Measurements from ENCODE around the gene RPL4.

The RPL4 gene

DNA sequence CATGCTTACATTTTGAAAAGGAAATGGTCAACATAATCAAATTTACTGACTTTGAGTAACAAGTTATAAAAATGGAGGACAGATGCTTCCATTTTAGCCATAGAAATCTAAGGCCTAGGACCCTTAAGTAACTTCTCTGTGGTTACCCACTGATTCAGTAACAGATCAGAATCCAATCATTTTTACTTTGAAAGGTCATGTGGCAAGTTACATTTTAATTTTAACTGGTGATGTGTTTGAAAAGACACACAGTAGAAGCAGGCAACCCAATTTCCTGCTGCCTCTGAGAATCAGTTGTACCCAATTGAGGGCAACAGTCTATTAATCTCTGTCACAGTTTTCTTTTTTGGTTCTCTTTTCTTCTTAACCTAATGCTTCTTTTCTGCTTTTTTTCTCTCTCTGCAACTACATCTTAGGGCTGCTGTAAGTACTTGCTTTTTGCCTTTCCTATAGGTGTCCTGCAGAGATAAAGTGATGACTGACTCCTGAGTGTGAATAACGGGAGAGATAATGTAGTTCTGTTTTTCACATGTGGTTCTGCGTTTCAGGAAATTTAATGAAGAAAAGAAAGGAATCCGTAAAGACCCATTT, 3.7 kb upstream of the RPL4 start:
- Histone ChIP-seq H2AFZ (ENCODE audit: insufficient read depth, low read length, poor library complexity) (no peak overlapping the region), H3K27ac (ENCODE audit: low read depth, low read length) (no peak overlapping the region), H3K36me3 (ENCODE audit: control insufficient read depth in 1 of 2, insufficient read depth in 2 of 2, low read length in 2 of 2) (peaks cover 3 to 4% of the 10 kb centered on the region in 2 experiments), H3K79me2 (ENCODE audit: control insufficient read depth, insufficient read depth, low read length, poor library complexity) (peaks cover 15% of the 10 kb centered on the region), H2BK5ac (ENCODE audit: low read depth, low read length, poor library complexity) (no peak overlapping the region), H4K8ac (ENCODE audit: low read depth, low read length) (no peak overlapping the region), H3K23ac (ENCODE audit: low read length) (no peak overlapping the region), H2BK12ac (ENCODE audit: low read length) (no peak overlapping the region), H3K9ac (ENCODE audit: low read length) (no peak overlapping the region), H3K9me3 (ENCODE audit: insufficient read depth, low read depth, low read length) (no peaks in the 10 kb centered on the region), H2AK5ac (ENCODE audit: low read length) (no peak overlapping the region), H4K91ac (ENCODE audit: low read depth, low read length) (no peak overlapping the region), H3K4ac (ENCODE audit: low read depth, low read length) (no peak overlapping the region), H2BK120ac (ENCODE audit: insufficient read depth, low read length, poor library complexity) (no peak overlapping the region), H3K4me1 (ENCODE audit: control insufficient read depth in 1 of 2, insufficient read depth in 2 of 2, low read length in 2 of 2) (peaks cover 0 to 3% of the 10 kb centered on the region in 2 experiments), H3K4me2 (ENCODE audit: low read length) (no peak overlapping the region), H3K14ac (ENCODE audit: low read length) (no peak overlapping the region), H3K79me1 (ENCODE audit: low read length) (peaks cover 9% of the 10 kb centered on the region), H3K18ac (ENCODE audit: low read length) (no peak overlapping the region), H3K27me3 (ENCODE audit: insufficient read depth, low read length) (no peaks in the 10 kb centered on the region), H4K12ac (ENCODE audit: low read depth, low read length) (no peak overlapping the region), H3K4me3 (ENCODE audit: low read depth, low read length) (no peak overlapping the region)
- no peak for DNase-seq
- no CpG with 5 or more reads among the region's 3 CpGs for WGBS (ENCODE audit: extremely low coverage, insufficient coverage, insufficient read length)

DNA sequence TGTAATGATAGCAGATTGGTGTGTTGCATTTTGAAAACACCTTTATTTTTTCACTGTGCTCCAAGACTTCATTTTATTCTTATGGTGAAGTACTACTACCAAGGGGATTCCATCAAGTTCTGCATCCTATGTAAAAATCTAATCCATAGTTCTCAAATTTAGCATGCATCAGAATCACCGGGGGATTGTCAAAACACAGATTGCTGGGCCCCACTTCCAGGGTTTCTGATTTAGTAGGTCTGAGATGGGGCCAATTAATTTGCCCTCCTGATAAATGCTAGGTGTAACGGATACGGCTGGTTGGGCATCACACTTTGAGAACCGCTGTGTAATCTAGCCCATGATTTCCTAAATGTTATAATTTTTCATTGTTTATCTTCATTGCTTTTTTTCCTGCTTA, 1.2 kb upstream of the RPL4 start:
- Histone ChIP-seq H3K9ac (ENCODE audit: low read length) (no peak overlapping the region), H3K79me1 (ENCODE audit: low read length) (peaks cover 9% of the 10 kb centered on the region), H3K9me3 (ENCODE audit: insufficient read depth, low read depth, low read length) (no peaks in the 10 kb centered on the region), H2BK120ac (ENCODE audit: insufficient read depth, low read length, poor library complexity) (no peak overlapping the region), H3K4me2 (ENCODE audit: low read length) (peak overlapping the region; percentile 92), H3K14ac (ENCODE audit: low read length) (no peak overlapping the region), H3K4me3 (ENCODE audit: low read depth, low read length) (no peak overlapping the region), H2BK5ac (ENCODE audit: low read depth, low read length, poor library complexity) (no peak overlapping the region), H4K91ac (ENCODE audit: low read depth, low read length) (no peak overlapping the region), H3K27ac (ENCODE audit: low read depth, low read length) (no peak overlapping the region), H3K36me3 (ENCODE audit: control insufficient read depth in 1 of 2, insufficient read depth in 2 of 2, low read length in 2 of 2) (peaks cover 8 to 15% of the 10 kb centered on the region in 2 experiments), H3K23ac (ENCODE audit: low read length) (no peak overlapping the region), H3K4ac (ENCODE audit: low read depth, low read length) (peak overlapping the region; percentile 24), H4K8ac (ENCODE audit: low read depth, low read length) (no peak overlapping the region), H3K4me1 (ENCODE audit: control insufficient read depth in 1 of 2, insufficient read depth in 2 of 2, low read length in 2 of 2) (peaks cover 0 to 3% of the 10 kb centered on the region in 2 experiments), H3K27me3 (ENCODE audit: insufficient read depth, low read length) (no peaks in the 10 kb centered on the region), H2AFZ (ENCODE audit: insufficient read depth, low read length, poor library complexity) (no peak overlapping the region), H2BK12ac (ENCODE audit: low read length) (no peak overlapping the region), H3K79me2 (ENCODE audit: control insufficient read depth, insufficient read depth, low read length, poor library complexity) (peaks cover 15% of the 10 kb centered on the region), H2AK5ac (ENCODE audit: low read length) (no peak overlapping the region), H4K12ac (ENCODE audit: low read depth, low read length) (no peak overlapping the region), H3K18ac (ENCODE audit: low read length) (no peak overlapping the region)
- WGBS (ENCODE audit: extremely low coverage, insufficient coverage, insufficient read length), result no CpG with 5 or more reads among the region's 4 CpGs
- no peak for DNase-seq

DNA sequence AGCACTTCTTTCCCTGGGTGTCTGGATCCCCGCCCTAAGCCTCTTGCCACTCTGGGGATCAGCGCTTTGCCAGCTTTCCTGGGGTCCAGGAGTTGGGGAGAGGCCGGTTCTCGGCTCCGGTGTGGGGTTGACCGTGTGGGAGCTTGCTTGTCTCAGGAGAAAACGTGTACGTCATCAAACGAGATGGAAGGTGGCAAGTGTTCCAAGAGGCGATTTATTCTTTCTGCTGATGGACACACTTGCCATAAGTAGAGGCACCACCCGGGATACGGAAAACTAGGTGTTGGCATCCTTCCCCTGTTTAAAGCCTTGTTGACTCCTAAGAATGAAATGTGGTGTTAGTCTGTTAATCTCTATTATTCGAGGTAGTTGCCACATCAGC, 766 bp upstream of the RPL4 start:
- Histone ChIP-seq H3K9me3 (ENCODE audit: insufficient read depth, low read depth, low read length) (no peaks in the 10 kb centered on the region), H3K18ac (ENCODE audit: low read length) (peak overlapping the region; percentile 90), H3K79me2 (ENCODE audit: control insufficient read depth, insufficient read depth, low read length, poor library complexity) (peaks cover 15% of the 10 kb centered on the region), H3K27ac (ENCODE audit: low read depth, low read length) (peak overlapping the region; percentile 90), H3K27me3 (ENCODE audit: insufficient read depth, low read length) (no peaks in the 10 kb centered on the region), H4K91ac (ENCODE audit: low read depth, low read length) (peak overlapping the region; percentile 83), H2AFZ (ENCODE audit: insufficient read depth, low read length, poor library complexity) (peak overlapping the region; percentile 99), H4K12ac (ENCODE audit: low read depth, low read length) (peak overlapping the region; percentile 96), H2AK5ac (ENCODE audit: low read length) (peak overlapping the region; percentile 90), H3K9ac (ENCODE audit: low read length) (peak overlapping the region; percentile 83), H3K79me1 (ENCODE audit: low read length) (peaks cover 9% of the 10 kb centered on the region), H2BK5ac (ENCODE audit: low read depth, low read length, poor library complexity) (peak overlapping the region; percentile 83), H3K4me2 (ENCODE audit: low read length) (peak overlapping the region; percentile 92), H3K4me3 (ENCODE audit: low read depth, low read length) (peak overlapping the region; percentile 83), H4K8ac (ENCODE audit: low read depth, low read length) (peak overlapping the region; percentile 79), H3K4ac (ENCODE audit: low read depth, low read length) (peak overlapping the region; percentile 92), H2BK12ac (ENCODE audit: low read length) (peak overlapping the region; percentile 50), H3K14ac (ENCODE audit: low read length) (peak overlapping the region; percentile 88), H2BK120ac (ENCODE audit: insufficient read depth, low read length, poor library complexity) (peak overlapping the region; percentile 93), H3K4me1 (ENCODE audit: control insufficient read depth in 1 of 2, insufficient read depth in 2 of 2, low read length in 2 of 2) (peaks cover 0 to 3% of the 10 kb centered on the region in 2 experiments), H3K36me3 (ENCODE audit: control insufficient read depth in 1 of 2, insufficient read depth in 2 of 2, low read length in 2 of 2) (peaks cover 10 to 19% of the 10 kb centered on the region in 2 experiments), H3K23ac (ENCODE audit: low read length) (no peak overlapping the region)
- WGBS (ENCODE audit: extremely low coverage, insufficient coverage, insufficient read length), result no CpG with 5 or more reads among the region's 13 CpGs
- peak in 1 of 2 donors; percentile 21 for DNase-seq

DNA sequence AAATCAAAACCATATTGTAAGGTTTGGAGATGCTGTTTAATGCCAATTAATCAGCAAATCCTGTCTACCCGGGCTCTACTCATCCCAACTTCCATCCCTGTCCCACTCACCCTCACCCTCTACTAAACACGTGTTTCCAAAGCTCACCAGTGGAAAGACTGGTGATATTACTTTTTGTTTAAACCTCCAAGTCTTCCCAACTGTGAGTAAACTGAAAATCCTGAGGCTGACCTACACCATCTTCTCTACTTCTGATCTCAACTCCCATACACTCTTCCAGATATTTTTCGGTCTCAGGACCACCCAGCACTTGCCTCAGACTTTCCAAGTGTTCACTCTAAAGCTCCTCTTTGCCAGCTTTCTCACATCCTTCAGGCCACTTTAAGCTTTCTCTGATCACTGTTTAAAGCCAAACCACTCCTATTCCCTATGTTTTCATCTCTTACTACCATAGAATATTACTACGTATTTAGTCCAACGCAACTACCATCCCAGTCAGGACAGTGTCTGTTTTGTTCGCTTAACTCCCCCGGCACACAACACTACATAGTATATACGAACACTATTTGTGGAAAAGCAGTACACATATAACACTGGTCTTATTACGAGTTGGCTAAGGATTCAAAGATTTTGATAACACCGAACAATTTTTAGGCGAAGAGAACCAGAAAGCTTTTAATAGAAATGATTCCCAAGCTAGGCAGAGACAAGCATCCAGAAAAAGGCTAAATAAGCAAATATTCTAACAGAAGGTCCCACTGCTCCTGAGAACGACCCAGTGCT, 684 bp downstream of the RPL4 start:
- H3K18ac ChIP-seq (ENCODE audit: low read length), result peak overlapping the region; percentile 34
- H3K4me3 ChIP-seq (ENCODE audit: low read depth, low read length), result peak overlapping the region; percentile 97
- H4K91ac ChIP-seq (ENCODE audit: low read depth, low read length), result peak overlapping the region; percentile 49
- peak overlapping the region; percentile 90 for H3K4ac ChIP-seq (ENCODE audit: low read depth, low read length)
- H3K79me2 ChIP-seq (ENCODE audit: control insufficient read depth, insufficient read depth, low read length, poor library complexity), result peaks cover 15% of the 10 kb centered on the region
- peak overlapping the region; percentile 24 for H4K12ac ChIP-seq (ENCODE audit: low read depth, low read length)
- H2BK120ac ChIP-seq (ENCODE audit: insufficient read depth, low read length, poor library complexity), result no peak overlapping the region
- H2BK5ac ChIP-seq (ENCODE audit: low read depth, low read length, poor library complexity), result peak overlapping the region; percentile 11
- no peak for DNase-seq
- peak overlapping the region; percentile 90 for H2AK5ac ChIP-seq (ENCODE audit: low read length)
- peak overlapping the region; percentile 80 for H3K23ac ChIP-seq (ENCODE audit: low read length)
- peak overlapping the region; percentile 47 for H2AFZ ChIP-seq (ENCODE audit: insufficient read depth, low read length, poor library complexity)
- no peaks in the 10 kb centered on the region for H3K27me3 ChIP-seq (ENCODE audit: insufficient read depth, low read length)
- peaks cover 0 to 3% of the 10 kb centered on the region in 2 experiments for H3K4me1 ChIP-seq (ENCODE audit: control insufficient read depth in 1 of 2, insufficient read depth in 2 of 2, low read length in 2 of 2)
- peaks cover 18 to 31% of the 10 kb centered on the region in 2 experiments for H3K36me3 ChIP-seq (ENCODE audit: control insufficient read depth in 1 of 2, insufficient read depth in 2 of 2, low read length in 2 of 2)
- peak overlapping the region; percentile 90 for H3K27ac ChIP-seq (ENCODE audit: low read depth, low read length)
- WGBS (ENCODE audit: extremely low coverage, insufficient coverage, insufficient read length), result no CpG with 5 or more reads among the region's 12 CpGs
- H3K79me1 ChIP-seq (ENCODE audit: low read length), result peaks cover 9% of the 10 kb centered on the region
- H3K9me3 ChIP-seq (ENCODE audit: insufficient read depth, low read depth, low read length), result no peaks in the 10 kb centered on the region
- peak overlapping the region; percentile 92 for H3K4me2 ChIP-seq (ENCODE audit: low read length)
- peak overlapping the region; percentile 79 for H4K8ac ChIP-seq (ENCODE audit: low read depth, low read length)
- peak overlapping the region; percentile 50 for H3K14ac ChIP-seq (ENCODE audit: low read length)
- no peak overlapping the region for H2BK12ac ChIP-seq (ENCODE audit: low read length)
- peak overlapping the region; percentile 100 for H3K9ac ChIP-seq (ENCODE audit: low read length)

All from trophoblast cell (in vitro differentiated cells and primary cell).